ENCODE results near the gene ABCC8. TPM values are rescaled to one million over a fixed set of nuclear protein-coding genes. Genes with fewer than 3 reads are reported as not detected.

The ABCC8 gene
- polyA plus RNA-seq, 2 of the 4 experiments (the other 2 are of a cell fraction): 1.1 to 2.0 TPM

DNA sequence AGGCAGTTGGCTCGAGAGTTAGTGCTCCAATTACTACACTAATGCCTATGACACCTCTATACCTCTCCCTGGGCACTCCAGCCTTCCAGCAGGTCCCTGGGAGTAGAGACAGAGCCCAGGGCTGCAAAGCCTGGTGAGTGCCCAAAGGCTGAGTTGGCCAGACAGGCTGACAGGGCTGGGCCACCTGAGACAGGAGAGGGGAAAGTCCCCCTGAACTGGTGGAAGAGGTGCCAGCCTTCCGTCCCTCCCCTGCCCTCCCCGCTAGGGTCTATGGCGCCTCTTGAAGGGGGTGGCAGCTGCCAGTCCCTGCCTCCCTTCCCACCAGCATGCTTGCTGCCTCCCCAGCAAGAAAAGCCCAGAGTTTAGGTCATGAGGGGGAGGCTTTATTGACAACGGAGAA, 91.2 kb downstream of the ABCC8 start:
- TF ChIP-seq MAZ (IDR thresholded peaks at IDR 0.05; ENCODE audit: borderline replicate concordance, low read depth, low read length) (no peak), ESRRA (IDR thresholded peaks at IDR 0.05; ENCODE audit: borderline replicate concordance, low read length) (no peak), HDAC2 (IDR thresholded peaks at IDR 0.05) (no peak), HOXB13 (CRISPR knock-in tag; IDR thresholded peaks at IDR 0.05; ENCODE audit: low read depth) (no peak), EHF (CRISPR knock-in tag; IDR thresholded peaks at IDR 0.05) (no peak), GATA3 (IDR thresholded peaks at IDR 0.05; ENCODE audit: borderline replicate concordance) (no peak), NFE2L2 (conservative IDR thresholded peaks at IDR 0.05; ENCODE audit: low read length) (no peak), CEBPB (IDR thresholded peaks at IDR 0.05) (no peak), SREBF2 (IDR thresholded peaks at IDR 0.05) (no peak)
- TF ChIP-seq, protein P1, sequence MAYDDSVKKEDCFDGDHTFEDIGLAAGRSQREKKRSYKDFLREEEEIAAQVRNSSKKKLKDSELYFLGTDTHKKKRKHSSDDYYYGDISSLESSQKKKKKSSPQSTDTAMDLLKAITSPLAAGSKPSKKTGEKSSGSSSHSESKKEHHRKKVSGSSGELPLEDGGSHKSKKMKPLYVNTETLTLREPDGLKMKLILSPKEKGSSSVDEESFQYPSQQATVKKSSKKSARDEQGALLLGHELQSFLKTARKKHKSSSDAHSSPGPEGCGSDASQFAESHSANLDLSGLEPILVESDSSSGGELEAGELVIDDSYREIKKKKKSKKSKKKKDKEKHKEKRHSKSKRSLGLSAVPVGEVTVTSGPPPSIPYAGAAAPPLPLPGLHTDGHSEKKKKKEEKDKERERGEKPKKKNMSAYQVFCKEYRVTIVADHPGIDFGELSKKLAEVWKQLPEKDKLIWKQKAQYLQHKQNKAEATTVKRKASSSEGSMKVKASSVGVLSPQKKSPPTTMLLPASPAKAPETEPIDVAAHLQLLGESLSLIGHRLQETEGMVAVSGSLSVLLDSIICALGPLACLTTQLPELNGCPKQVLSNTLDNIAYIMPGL (CRISPR knock-in tag; IDR thresholded peaks at IDR 0.05; ENCODE audit: borderline replicate concordance): no peak
- ChIA-PET POLR2A (no interaction called here), CTCF (interaction anchor here (1.5 to 21.5 kb wide), 10 partner anchors 13 to 128 kb away, joined by 4 to 1119 read pairs (median 21); no protein-coding TSS in a partner anchor)
- Histone ChIP-seq H3K9me3 (no peaks in the 10 kb centered on the region), H3K4me3 (no peak overlapping the region), H3K4me2 (no peak overlapping the region), H3K4me1 (0 out of 3 replicates have a peak, but pooled peaks cover 3% of the 10 kb centered on the region), H3K27ac (no peak overlapping the region)
- 50% methylated on average over 5 of the region's 5 CpGs for WGBS (ENCODE audit: missing lambda C conversion rate)
- no peak for ATAC-seq
- no peak for FAIRE-seq
- no peak for DNase-seq (ENCODE audit: low read depth in 1 of 2, low spot score in 1 of 2)

DNA sequence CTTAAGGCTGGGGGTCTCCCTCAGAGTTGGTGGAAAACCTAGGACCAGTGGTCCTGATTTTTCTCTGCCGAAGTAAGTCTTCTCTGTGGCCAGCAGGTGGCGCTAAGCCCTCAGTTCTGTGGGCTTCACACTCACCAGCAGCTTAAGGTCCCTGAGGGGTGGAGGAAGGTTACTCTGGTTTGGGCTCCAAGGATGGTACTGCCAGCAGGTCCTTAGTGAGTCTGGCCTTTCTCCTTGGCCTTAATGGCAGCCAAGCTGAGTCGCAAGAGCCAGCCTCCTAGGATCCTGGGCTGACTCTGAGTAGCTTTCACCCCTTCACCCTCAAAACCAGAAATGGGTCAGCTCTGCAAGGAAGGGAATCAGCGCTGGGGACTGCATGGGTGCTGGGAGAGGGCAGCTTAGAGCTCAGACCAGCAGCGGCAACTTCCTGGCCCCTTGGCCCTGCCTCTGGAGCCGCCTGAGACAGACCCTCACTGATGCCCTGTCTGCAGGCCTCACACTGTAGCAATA, 92.6 kb downstream of the ABCC8 start:
- Histone ChIP-seq H3K4me2 (no peak overlapping the region), H3K27ac (no peak overlapping the region), H3K4me1 (no peaks in the 10 kb centered on the region), H3K4me3 (no peak overlapping the region), H3K9me3 (no peaks in the 10 kb centered on the region)
- FAIRE-seq: no peak
- ChIA-PET POLR2A (interaction anchor here (0.8 kb wide), 1 partner anchor 176 kb away, joined by 3 read pairs; the partner anchor contains the start of gene PIK3C2A), CTCF (interaction anchor here (0.6 to 21.5 kb wide), 58 partner anchors 9 to 564 kb away, joined by 3 to 1119 read pairs (median 6); partner anchors contain the start of genes ABCC8, NUCB2 and USH1C)
- TF ChIP-seq POLR2A (IDR thresholded peaks at IDR 0.05; ENCODE audit: low read length): no peak
- peak; percentile 94 for TF ChIP-seq SMC3 (IDR thresholded peaks at IDR 0.05)
- peak; percentile 92 to 95 for TF ChIP-seq RAD21 (conservative IDR thresholded peaks at IDR 0.05 in 1 of 2, IDR thresholded peaks at IDR 0.05 in 1 of 2)
- TF ChIP-seq, protein P2, sequence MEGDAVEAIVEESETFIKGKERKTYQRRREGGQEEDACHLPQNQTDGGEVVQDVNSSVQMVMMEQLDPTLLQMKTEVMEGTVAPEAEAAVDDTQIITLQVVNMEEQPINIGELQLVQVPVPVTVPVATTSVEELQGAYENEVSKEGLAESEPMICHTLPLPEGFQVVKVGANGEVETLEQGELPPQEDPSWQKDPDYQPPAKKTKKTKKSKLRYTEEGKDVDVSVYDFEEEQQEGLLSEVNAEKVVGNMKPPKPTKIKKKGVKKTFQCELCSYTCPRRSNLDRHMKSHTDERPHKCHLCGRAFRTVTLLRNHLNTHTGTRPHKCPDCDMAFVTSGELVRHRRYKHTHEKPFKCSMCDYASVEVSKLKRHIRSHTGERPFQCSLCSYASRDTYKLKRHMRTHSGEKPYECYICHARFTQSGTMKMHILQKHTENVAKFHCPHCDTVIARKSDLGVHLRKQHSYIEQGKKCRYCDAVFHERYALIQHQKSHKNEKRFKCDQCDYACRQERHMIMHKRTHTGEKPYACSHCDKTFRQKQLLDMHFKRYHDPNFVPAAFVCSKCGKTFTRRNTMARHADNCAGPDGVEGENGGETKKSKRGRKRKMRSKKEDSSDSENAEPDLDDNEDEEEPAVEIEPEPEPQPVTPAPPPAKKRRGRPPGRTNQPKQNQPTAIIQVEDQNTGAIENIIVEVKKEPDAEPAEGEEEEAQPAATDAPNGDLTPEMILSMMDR (IDR thresholded peaks at IDR 0.05): peak; percentile 93
- peak; percentile 41 to 79; a peak in 4 of 6 replicates for ATAC-seq
- peak; percentile 59 to 89 for DNase-seq (ENCODE audit: low read depth in 1 of 2, low spot score in 1 of 2)
- WGBS (ENCODE audit: missing lambda C conversion rate): 30% methylated on average over 6 of the region's 6 CpGs

DNA sequence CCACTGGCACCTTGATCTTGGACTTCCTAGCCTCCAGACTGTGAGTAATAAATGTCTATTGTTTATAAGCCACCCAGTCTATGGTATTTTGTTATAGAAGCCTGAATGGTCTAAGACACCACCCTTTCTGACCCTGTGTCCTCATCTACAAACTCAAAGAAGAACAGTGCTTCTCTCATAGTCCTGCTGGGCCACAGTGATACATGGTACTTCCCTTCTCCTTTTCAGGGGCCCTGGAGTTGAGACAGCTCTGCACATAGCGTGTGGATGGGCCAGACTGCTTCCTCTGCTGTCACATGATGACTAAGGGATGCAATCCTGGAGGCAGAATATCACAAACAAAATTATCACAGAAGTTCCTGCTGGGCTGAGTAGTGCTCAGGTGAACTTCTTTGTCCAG, 93.2 kb downstream of the ABCC8 start:
- no peak for TF ChIP-seq RFX5 (IDR thresholded peaks at IDR 0.05)
- TF ChIP-seq HOXB13 (CRISPR knock-in tag; IDR thresholded peaks at IDR 0.05; ENCODE audit: low read depth): no peak
- TF ChIP-seq, protein P3, sequence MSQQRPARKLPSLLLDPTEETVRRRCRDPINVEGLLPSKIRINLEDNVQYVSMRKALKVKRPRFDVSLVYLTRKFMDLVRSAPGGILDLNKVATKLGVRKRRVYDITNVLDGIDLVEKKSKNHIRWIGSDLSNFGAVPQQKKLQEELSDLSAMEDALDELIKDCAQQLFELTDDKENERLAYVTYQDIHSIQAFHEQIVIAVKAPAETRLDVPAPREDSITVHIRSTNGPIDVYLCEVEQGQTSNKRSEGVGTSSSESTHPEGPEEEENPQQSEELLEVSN (IDR thresholded peaks at IDR 0.05; ENCODE audit: borderline replicate concordance, low read depth): no peak
- FAIRE-seq (no peak), ATAC-seq (no peak; a peak in 1 of 6 replicates), DNase-seq (ENCODE audit: low read depth in 1 of 2, low spot score in 1 of 2) (no peak)
- H3K27ac ChIP-seq: no peak overlapping the region
- H3K4me2 ChIP-seq: no peak overlapping the region
- H3K9me3 ChIP-seq: 0 out of 3 replicates have a peak, but pooled peaks cover 4% of the 10 kb centered on the region
- 73% methylated on average over 1 of the region's 1 CpG for WGBS (ENCODE audit: missing lambda C conversion rate)
- POLR2A ChIA-PET: interaction anchor here (0.8 kb wide), 1 partner anchor 176 kb away, joined by 3 read pairs; the partner anchor contains the start of gene PIK3C2A
- H3K4me3 ChIP-seq: no peak overlapping the region
- CTCF ChIA-PET: interaction anchor here (0.6 to 21.5 kb wide), 48 partner anchors 9 to 564 kb away, joined by 3 to 1119 read pairs (median 6); partner anchors contain the start of genes ABCC8, NUCB2 and USH1C
- H3K4me1 ChIP-seq: no peaks in the 10 kb centered on the region

Measured in A549 (cell line).